ENCODE measurements around the gene MSI2. TPM values are rescaled to one million over a fixed set of nuclear protein-coding genes. Genes with fewer than 3 reads are reported as not detected.
A peak's percentile ranks its signal among the peaks of the same experiment; 100 is the strongest.

Gene MSI2
- total and polyA plus RNA-seq, 2 donors (not counting 1 experiment from before 2014, with no cell fraction given) = 16.1 to 196 TPM

GRCh38 chr17:57338257-57338914 is 82.1 kb downstream of the MSI2 start:
- peak overlapping the region; percentile 10 for H3K9ac ChIP-seq (ENCODE audit: low read length)
- peaks cover 72% of the 10 kb centered on the region for H3K79me2 ChIP-seq (ENCODE audit: control insufficient read depth, insufficient read depth, low read length)
- H3K4me1 ChIP-seq (ENCODE audit: control insufficient read depth in 2 of 2, insufficient read depth in 2 of 2, low read length in 2 of 2) = peaks cover 15 to 19% of the 10 kb centered on the region in 2 donors
- H3K9me3 Mint-ChIP-seq (ENCODE audit: insufficient read depth) = no peaks in the 10 kb centered on the region
- peaks cover 83% of the 10 kb centered on the region for H4K20me1 ChIP-seq (ENCODE audit: control insufficient read depth, insufficient read depth, low read length, poor library complexity, severe bottlenecking)
- peak overlapping the region; percentile 67 for H3K4me3 Mint-ChIP-seq
- H3K27ac Mint-ChIP-seq = peak overlapping the region; percentile 4
- peak; percentile 91 for ATAC-seq (ENCODE audit: low read depth)
- no peak for TF ChIP-seq EZH2 (IDR thresholded peaks at IDR 0.05; ENCODE audit: borderline replicate concordance, insufficient read depth, low read depth, low read length, poor library complexity, severe bottlenecking)
- TF ChIP-seq, protein P1, sequence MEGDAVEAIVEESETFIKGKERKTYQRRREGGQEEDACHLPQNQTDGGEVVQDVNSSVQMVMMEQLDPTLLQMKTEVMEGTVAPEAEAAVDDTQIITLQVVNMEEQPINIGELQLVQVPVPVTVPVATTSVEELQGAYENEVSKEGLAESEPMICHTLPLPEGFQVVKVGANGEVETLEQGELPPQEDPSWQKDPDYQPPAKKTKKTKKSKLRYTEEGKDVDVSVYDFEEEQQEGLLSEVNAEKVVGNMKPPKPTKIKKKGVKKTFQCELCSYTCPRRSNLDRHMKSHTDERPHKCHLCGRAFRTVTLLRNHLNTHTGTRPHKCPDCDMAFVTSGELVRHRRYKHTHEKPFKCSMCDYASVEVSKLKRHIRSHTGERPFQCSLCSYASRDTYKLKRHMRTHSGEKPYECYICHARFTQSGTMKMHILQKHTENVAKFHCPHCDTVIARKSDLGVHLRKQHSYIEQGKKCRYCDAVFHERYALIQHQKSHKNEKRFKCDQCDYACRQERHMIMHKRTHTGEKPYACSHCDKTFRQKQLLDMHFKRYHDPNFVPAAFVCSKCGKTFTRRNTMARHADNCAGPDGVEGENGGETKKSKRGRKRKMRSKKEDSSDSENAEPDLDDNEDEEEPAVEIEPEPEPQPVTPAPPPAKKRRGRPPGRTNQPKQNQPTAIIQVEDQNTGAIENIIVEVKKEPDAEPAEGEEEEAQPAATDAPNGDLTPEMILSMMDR (IDR thresholded peaks at IDR 0.05) = no peak
- H2AFZ ChIP-seq (ENCODE audit: insufficient read depth, low read depth, low read length, poor library complexity, severe bottlenecking) = no peak overlapping the region
- ChIA-PET POLR2A (interaction anchor here (0.6 kb wide), 1 partner anchor 82 kb away, joined by 9 read pairs; no protein-coding TSS in a partner anchor), CTCF (interaction anchor here (0.9 to 1.9 kb wide), 2 partner anchors 8 to 96 kb away, joined by 3 to 5 read pairs; no protein-coding TSS in a partner anchor)
- peak; percentile 66 for DNase-seq
- peak overlapping the region; percentile 62 for H3K4me2 ChIP-seq (replicated peaks; ENCODE audit: low read depth, low read length, poor library complexity, severe bottlenecking)
- 16% methylated on average over 13 of the region's 13 CpGs for WGBS (ENCODE audit: insufficient coverage)
- no peaks in the 10 kb centered on the region for H3K9me3 ChIP-seq (ENCODE audit: control extremely low read depth in 1 of 3, control insufficient read depth in 2 of 3, insufficient read depth in 1 of 3, low read length in 2 of 3)
- H3K27me3 ChIP-seq (replicated peaks in 1 of 4; ENCODE audit: control extremely low read depth in 1 of 4, control insufficient read depth in 3 of 4, insufficient read depth in 4 of 4, low read length in 3 of 4) = no peaks in the 10 kb centered on the region
- H3K27me3 Mint-ChIP-seq = no peaks in the 10 kb centered on the region
- H3K27ac ChIP-seq (ENCODE audit: low read length in 2 of 2) = no peak overlapping the region
- peaks cover 0 to 3% of the 10 kb centered on the region in 2 experiments for H3K36me3 ChIP-seq (replicated peaks in 1 of 2; ENCODE audit: control extremely low read depth in 1 of 2, control insufficient read depth in 1 of 2, extremely low read depth in 1 of 2, insufficient read depth in 2 of 2, low read length in 1 of 2)
- H3K4me3 ChIP-seq (ENCODE audit: control extremely low read depth in 1 of 5, extremely low read depth in 1 of 5, insufficient read depth in 1 of 5, low read depth in 2 of 5, low read length in 4 of 5) = peak overlapping the region in 1 of 5 experiments; percentile 5
- intact Hi-C loops (cut with micrococcal nuclease) = loop anchor here (10.0 kb wide), 1 partner anchor 396 kb away; no protein-coding TSS in a partner anchor
- peaks cover 30% of the 10 kb centered on the region for H3K4me1 Mint-ChIP-seq

Data from B cell (primary cell).